GM12891 (cell line): Measurements from ENCODE around the gene DENND1A.

Experiments used
- POLR2A ChIP-seq: IDR thresholded peaks from 2 replicates; pipeline ENCODE4 v1.6.1; 2011; ENCODE audit warnings: low read depth, low read length, control low read depth
- POLR2AphosphoS5 ChIP-seq: IDR thresholded peaks from 2 replicates; pipeline ENCODE4 v1.6.1; 2011; ENCODE audit warnings: low read depth, low read length, control low read depth
- TAF1 ChIP-seq: IDR thresholded peaks from 2 replicates; pipeline ENCODE4 v1.6.1; 2011; ENCODE audit warnings: low read depth, low read length, control low read depth

- TF ChIP-seq TAF1: no peak
- TF ChIP-seq POLR2A: no peak
- no peak for TF ChIP-seq POLR2AphosphoS5
These were observed 11.7 kb upstream of the DENND1A start for GRCh38 chr9:123941524-123942070.
